Measurements from ENCODE around the gene ARRDC4.

Gene ARRDC4, protein sequence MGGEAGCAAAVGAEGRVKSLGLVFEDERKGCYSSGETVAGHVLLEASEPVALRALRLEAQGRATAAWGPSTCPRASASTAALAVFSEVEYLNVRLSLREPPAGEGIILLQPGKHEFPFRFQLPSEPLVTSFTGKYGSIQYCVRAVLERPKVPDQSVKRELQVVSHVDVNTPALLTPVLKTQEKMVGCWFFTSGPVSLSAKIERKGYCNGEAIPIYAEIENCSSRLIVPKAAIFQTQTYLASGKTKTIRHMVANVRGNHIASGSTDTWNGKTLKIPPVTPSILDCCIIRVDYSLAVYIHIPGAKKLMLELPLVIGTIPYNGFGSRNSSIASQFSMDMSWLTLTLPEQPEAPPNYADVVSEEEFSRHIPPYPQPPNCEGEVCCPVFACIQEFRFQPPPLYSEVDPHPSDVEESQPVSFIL

DNA sequence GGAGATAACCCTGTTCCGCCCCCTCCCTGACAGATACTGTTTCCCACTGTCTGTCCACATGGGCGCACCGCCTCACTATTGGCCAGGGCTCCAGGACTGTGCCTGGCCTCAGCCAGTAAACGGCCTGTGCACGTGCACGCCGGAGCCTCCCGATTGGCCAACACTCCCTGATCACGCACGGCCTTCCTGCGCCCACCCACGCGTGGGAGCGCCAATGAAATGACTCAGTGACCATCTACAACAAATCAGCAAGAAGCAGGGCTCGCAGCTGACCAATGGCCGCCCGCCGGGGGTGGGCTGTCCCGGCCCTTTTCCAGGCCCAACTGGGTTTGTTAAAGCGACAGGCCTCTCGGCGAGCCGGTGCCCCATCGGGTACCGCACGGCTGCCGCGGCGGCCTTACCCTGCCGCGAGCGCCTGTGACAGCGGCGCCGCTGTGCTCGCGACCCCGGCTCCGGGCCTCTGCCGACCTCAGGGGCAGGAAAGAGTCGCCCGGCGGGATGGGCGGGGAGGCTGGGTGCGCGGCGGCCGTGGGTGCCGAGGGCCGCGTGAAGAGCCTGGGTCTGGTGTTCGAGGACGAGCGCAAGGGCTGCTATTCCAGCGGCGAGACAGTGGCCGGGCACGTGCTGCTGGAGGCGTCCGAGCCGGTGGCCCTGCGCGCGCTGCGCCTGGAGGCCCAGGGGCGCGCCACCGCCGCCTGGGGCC is at the start of gene ARRDC4:
ARRDC4 (plus strand) TSS at position 340 of the 703 bp plus-strand sequence; CDS start at position 499, 159 bp downstream.
- DNase-seq: peak; percentile 100

- no peak for DNase-seq
Observed at GRCh38 chr15:97914711-97915110, 45.8 kb upstream of the ARRDC4 start.

GRCh38 chr15:97915261-97915660 is 45.2 kb upstream of the ARRDC4 start:
- DNase-seq: no peak

GRCh38 chr15:97921296-97921865 is 39.1 kb upstream of the ARRDC4 start:
- DNase-seq: no peak

GRCh38 chr15:97929456-97930229 is 30.9 kb upstream of the ARRDC4 start:
- DNase-seq: no peak

GRCh38 chr15:97930230-97930629 is 30.3 kb upstream of the ARRDC4 start:
- no peak for DNase-seq

- DNase-seq: no peak
Observed at GRCh38 chr15:97931314-97931713, 29.2 kb upstream of the ARRDC4 start.

DNA sequence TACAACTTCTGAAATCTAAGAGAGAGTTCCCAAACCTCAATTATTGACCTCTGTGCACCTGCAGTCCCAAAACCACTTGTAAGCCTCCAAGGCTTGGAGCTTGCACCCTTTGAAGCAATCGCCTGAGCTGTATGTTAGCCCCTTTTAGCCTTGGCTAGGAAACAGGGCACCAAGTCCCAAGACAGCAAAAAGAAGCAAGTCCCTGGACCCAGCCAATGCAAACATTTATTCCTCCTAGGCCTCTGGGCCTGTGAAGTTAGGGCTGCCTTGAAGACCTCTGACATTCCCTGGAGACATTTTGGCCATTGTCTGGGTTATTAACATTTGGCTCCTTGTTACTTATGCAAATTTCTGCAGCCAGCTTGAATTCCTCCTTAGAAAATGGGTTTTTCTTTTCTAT is 26.9 kb upstream of the ARRDC4 start:
- DNase-seq: no peak

DNA sequence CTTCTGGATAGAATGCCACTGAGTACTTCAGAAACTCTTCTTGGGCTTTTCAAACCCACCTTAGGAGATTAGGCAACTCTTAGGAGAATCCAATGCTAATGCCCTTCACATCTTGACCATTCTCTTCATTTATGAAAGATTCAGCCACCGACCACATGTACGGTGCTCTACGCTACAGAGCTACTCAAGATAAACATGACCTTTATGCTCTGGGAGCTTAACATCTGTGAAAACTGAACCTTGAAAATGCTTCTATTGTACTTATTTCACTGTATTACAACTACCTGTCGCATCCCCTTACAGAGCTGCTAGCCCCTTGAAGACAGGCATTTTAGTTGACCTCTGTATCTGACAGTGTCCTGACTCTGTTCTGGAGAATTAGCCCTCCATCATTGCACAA is 19.5 kb upstream of the ARRDC4 start:
- DNase-seq: no peak

DNA sequence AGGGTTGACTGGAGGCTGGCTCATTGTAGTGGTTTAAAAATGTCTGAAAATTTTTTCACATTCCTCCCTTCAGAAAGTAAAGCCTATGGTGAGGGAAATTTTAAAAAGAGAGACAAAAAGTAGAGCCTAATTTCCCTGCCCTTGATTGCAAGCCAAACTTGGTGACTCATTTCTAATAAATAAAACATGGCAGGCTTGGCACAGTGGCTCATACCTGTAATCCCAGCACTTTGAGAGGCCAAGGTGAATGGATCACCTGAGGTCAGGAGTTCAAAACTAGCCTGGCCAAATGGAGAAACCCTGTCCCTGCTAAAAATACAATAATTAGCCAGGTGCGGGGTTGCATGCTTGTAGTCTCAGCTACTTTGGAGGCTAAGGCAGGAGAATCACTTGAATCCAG is 18.9 kb upstream of the ARRDC4 start:
- no peak for DNase-seq

DNA sequence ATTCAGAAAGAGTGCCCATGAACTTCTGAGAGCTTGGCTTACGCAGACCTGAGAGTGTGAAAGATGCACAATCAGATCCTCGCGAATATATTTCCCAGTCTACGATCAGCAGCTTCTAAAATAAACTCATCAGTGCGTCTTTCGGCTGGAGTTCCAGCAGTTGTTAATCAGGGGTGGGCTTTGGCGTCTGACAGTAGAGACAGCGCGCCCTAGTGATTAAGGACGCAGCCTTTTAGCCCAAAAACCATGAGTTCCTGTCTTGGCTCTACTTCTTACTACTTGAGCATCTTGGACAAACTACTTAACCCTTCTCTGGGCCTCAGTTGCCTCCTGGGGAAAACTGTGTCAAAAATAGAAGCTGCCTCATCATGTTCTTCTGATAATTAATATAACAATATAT is 15.8 kb upstream of the ARRDC4 start:
- DNase-seq: no peak

- peak; percentile 46 to 52 (median 49) for DNase-seq
Observed at GRCh38 chr15:97947465-97948260, 12.8 kb upstream of the ARRDC4 start.

DNA sequence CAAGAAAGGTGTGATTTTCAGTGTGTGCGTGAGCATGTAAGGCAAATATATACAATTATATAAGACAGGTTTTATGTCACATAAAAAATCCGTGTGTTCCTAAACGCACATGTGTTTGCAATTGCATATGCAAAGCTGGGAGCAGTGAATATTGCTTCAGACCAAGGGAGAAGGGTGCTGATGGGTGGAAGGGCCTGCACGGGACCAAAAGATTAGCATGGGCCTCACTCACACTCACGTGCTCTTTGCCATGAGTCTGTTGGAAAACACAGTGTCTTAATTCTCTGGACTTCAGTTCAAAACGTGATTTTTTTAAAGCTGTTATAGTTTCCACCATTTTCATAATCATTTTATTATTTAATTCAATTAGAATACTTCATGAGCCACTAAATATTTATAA is 7.2 kb upstream of the ARRDC4 start:
- no peak for DNase-seq

GRCh38 chr15:97953748-97954147 is 6.8 kb upstream of the ARRDC4 start:
- DNase-seq: no peak

GRCh38 chr15:97955035-97955434 is 5.5 kb upstream of the ARRDC4 start:
- no peak for DNase-seq

DNA sequence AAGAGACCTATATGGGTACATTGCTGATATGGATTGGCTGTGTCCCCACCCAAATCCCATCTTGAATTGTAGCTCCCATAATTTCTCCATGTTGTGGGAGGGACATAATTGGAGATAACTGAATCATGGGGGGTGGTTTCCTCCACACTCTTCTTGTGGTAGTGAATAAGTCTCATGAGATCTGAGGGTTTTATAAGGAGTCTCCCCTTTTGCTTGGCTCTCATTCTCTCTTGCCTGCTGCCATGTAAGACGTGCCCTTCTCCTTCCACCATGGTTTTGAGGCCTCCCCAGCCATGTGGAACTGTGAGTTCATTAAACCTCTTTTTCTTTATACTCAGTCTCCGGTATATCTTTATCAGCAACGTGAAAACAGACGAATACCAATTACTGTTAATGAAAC is 5.0 kb upstream of the ARRDC4 start:
- DNase-seq: no peak

- peak; percentile 66 to 74 (median 72) for DNase-seq
Observed at GRCh38 chr15:97959724-97960363, 659 bp upstream of the ARRDC4 start.

DNA sequence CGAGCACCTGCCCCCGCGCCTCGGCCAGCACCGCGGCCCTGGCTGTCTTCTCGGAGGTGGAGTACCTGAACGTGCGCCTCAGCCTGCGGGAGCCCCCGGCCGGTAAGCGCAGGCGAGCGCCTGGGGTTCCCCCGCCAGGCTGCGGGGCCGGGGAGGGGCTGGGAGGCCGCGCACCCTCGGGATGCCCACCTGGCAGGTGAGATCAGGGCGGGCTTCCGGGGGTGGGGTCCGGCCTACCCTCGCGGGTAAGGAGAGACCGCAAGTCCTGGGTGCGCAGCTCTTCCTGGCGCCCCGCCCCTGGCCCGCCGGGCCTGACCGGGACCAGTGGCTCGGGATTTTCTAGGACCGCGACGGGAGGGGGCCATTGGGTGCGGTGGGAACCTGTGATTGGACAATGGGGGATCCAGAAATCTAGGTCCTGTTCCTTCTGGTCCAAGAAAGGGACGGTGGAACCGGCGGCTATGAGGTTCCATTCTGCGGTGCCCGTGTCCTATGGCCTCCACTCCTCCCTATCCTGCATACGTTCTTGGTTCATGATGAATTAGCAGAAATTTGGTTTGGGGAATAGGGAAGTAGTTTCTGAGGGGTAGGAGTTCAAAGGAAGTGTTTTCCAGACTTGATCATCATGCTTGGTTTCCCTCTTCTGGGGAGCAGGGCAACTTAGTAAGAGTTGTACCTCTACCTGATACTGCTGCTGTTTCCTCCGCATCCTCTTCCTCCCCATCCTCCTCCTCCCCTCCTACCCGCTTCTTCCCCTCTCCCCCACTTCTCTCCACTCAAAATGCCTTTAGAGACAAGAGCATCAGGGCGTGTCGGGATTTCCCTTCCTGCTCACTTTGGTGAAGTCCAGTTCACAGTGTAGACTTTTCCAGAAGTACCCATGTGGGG is 808 bp downstream of the ARRDC4 start:
- peak; percentile 52 to 64 (median 61) for DNase-seq

DNA sequence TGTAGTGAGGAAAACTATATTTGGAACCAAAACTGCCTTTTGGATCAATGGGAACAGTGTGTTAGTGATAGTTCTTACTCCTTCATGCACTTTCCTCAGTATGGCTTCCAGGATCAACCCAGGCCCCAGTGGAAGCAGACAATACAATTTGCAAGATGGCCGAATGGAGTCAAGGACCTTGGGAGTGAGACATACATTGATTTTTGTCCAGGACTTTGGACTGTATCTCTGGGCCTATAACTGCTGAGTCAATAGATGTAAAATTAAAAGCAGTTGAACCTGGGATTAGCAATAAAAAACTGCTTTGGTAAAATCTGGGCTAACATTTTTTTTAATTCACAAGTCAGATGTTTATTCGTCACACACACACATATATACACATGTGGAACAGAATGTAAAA is 1.8 kb downstream of the ARRDC4 start:
- DNase-seq: no peak

DNA sequence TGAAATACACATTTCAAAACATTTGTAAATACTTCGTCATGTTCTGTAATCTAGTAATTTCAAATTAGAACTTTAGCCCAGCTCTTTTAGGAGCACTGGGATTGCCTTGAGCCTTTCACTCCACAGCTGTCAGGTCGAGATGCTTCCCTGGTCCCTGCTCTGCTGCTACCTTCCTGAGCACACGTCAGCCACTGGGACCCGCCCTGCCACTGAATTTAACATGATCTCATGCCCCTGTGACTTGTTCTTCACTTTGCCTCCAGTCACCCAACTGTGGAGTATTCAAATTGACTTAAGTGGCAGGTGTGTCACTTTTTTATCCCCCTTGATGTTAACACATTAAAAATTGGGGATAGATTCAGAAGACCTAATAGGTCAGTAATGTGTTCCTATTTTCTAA is 3.3 kb downstream of the ARRDC4 start:
- no peak for DNase-seq

- no peak for DNase-seq
Observed at GRCh38 chr15:97966246-97966645, 5.7 kb downstream of the ARRDC4 start.

All from suppressor macrophage treated with lipopolysaccharide for 1 hour (primary cell).